Measurements from ENCODE around the gene YBX1. TPM values are rescaled to one million over a fixed set of nuclear protein-coding genes. Genes with fewer than 3 reads are reported as not detected.

YBX1 gene
- 314 and 345 TPM in 2 replicates for total RNA-seq
- total RNA-seq (2013): 487 TPM
- 164 and 244 TPM in 2 replicates for polyA plus RNA-seq
- 353 and 407 TPM in 2 replicates for polyA minus RNA-seq

GRCh38 chr1:42681741-42682483, at the start of gene YBX1:
YBX1 (plus strand) TSS chr1:42682418; CDS start chr1:42682566, 148 bp downstream.
- under 1% methylated on average over 54 of the region's 54 CpGs for WGBS (ENCODE audit: insufficient coverage)
- no peaks in the 10 kb centered on the region for H3K27me3 Mint-ChIP-seq
- Histone ChIP-seq H2AFZ (ENCODE audit: insufficient read depth, low read depth, low read length, poor library complexity, severe bottlenecking) (peak within 1 kb of the TSS; percentile 91), H3K4me2 (replicated peaks; ENCODE audit: low read depth, low read length, poor library complexity, severe bottlenecking) (peak within 1 kb of the TSS; percentile 86), H3K4me3 (ENCODE audit: control extremely low read depth in 1 of 5, extremely low read depth in 1 of 5, insufficient read depth in 1 of 5, low read depth in 2 of 5, low read length in 4 of 5) (peak within 1 kb of the TSS; percentile 64 to 94 (median 82)), H3K27ac (ENCODE audit: low read length in 2 of 2) (peak within 1 kb of the TSS; percentile 80 to 97), H3K79me2 (ENCODE audit: control insufficient read depth, insufficient read depth, low read length) (peaks cover 55% of the 10 kb centered on the region), H3K9ac (ENCODE audit: low read length) (peak within 1 kb of the TSS; percentile 94), H3K27me3 (replicated peaks in 1 of 4; ENCODE audit: control extremely low read depth in 1 of 4, control insufficient read depth in 3 of 4, insufficient read depth in 4 of 4, low read length in 3 of 4) (no peaks in the 10 kb centered on the region), H3K36me3 (replicated peaks in 1 of 2; ENCODE audit: control extremely low read depth in 1 of 2, control insufficient read depth in 1 of 2, extremely low read depth in 1 of 2, insufficient read depth in 2 of 2, low read length in 1 of 2) (peaks cover 4 to 28% of the 10 kb centered on the region in 2 experiments), H3K9me3 (ENCODE audit: control extremely low read depth in 1 of 3, control insufficient read depth in 2 of 3, insufficient read depth in 1 of 3, low read length in 2 of 3) (no peaks in the 10 kb centered on the region), H4K20me1 (ENCODE audit: control insufficient read depth, insufficient read depth, low read length, poor library complexity, severe bottlenecking) (peaks cover 40% of the 10 kb centered on the region), H3K4me1 (ENCODE audit: control insufficient read depth in 2 of 2, insufficient read depth in 2 of 2, low read length in 2 of 2) (peaks cover 48 to 50% of the 10 kb centered on the region in 2 donors)
- POLR2A ChIA-PET: interaction anchor here (1.0 to 2.5 kb wide), 8 partner anchors 20 to 270 kb away, joined by 3 to 22 read pairs (median 4); partner anchors contain the start of genes C1orf50, P3H1, PPCS and PPIH
- H3K4me3 Mint-ChIP-seq: peak within 1 kb of the TSS; percentile 99
- H3K9me3 Mint-ChIP-seq (ENCODE audit: insufficient read depth): no peaks in the 10 kb centered on the region
- CTCF ChIA-PET: interaction anchor here (0.8 to 2.7 kb wide), 6 partner anchors 10 to 165 kb away, joined by 3 to 15 read pairs (median 5); partner anchors contain the start of genes C1orf50, P3H1, PPIH and ZNF691
- peak; percentile 86 for ATAC-seq (ENCODE audit: low read depth)
- TF ChIP-seq EZH2 (IDR thresholded peaks at IDR 0.05; ENCODE audit: borderline replicate concordance, insufficient read depth, low read depth, low read length, poor library complexity, severe bottlenecking): no peak
- no peak for TF ChIP-seq CTCF (IDR thresholded peaks at IDR 0.05)
- intact Hi-C loops (cut with micrococcal nuclease): loop anchor here (1.0 to 2.0 kb wide), 8 partner anchors 24 to 645 kb away; partner anchors contain the start of genes C1orf50, CCDC30, CFAP57 and EBNA1BP2
- peaks cover 54% of the 10 kb centered on the region for H3K4me1 Mint-ChIP-seq
- DNase-seq: peak; percentile 98
- peak within 1 kb of the TSS; percentile 100 for H3K27ac Mint-ChIP-seq

- Histone ChIP-seq H3K9me3 (ENCODE audit: control extremely low read depth in 1 of 3, control insufficient read depth in 2 of 3, insufficient read depth in 1 of 3, low read length in 2 of 3) (no peaks in the 10 kb centered on the region), H3K4me3 (ENCODE audit: control extremely low read depth in 1 of 5, extremely low read depth in 1 of 5, insufficient read depth in 1 of 5, low read depth in 2 of 5, low read length in 4 of 5) (no peak overlapping the region), H2AFZ (ENCODE audit: insufficient read depth, low read depth, low read length, poor library complexity, severe bottlenecking) (no peak overlapping the region), H3K9ac (ENCODE audit: low read length) (no peak overlapping the region), H3K79me2 (ENCODE audit: control insufficient read depth, insufficient read depth, low read length) (no peaks in the 10 kb centered on the region), H3K4me1 (ENCODE audit: control insufficient read depth in 2 of 2, insufficient read depth in 2 of 2, low read length in 2 of 2) (no peaks in the 10 kb centered on the region), H3K27ac (ENCODE audit: low read length in 2 of 2) (no peak overlapping the region), H3K4me2 (replicated peaks; ENCODE audit: low read depth, low read length, poor library complexity, severe bottlenecking) (no peak overlapping the region), H3K36me3 (replicated peaks in 1 of 2; ENCODE audit: control extremely low read depth in 1 of 2, control insufficient read depth in 1 of 2, extremely low read depth in 1 of 2, insufficient read depth in 2 of 2, low read length in 1 of 2) (no peaks in the 10 kb centered on the region), H3K27me3 (replicated peaks in 1 of 4; ENCODE audit: control extremely low read depth in 1 of 4, control insufficient read depth in 3 of 4, insufficient read depth in 4 of 4, low read length in 3 of 4) (no peaks in the 10 kb centered on the region), H4K20me1 (ENCODE audit: control insufficient read depth, insufficient read depth, low read length, poor library complexity, severe bottlenecking) (no peaks in the 10 kb centered on the region)
- TF ChIP-seq EZH2 (IDR thresholded peaks at IDR 0.05; ENCODE audit: borderline replicate concordance, insufficient read depth, low read depth, low read length, poor library complexity, severe bottlenecking) (no peak), CTCF (IDR thresholded peaks at IDR 0.05) (no peak)
- DNase-seq (no peak), ATAC-seq (ENCODE audit: low read depth) (no peak)
- H3K9me3 Mint-ChIP-seq (ENCODE audit: insufficient read depth): no peaks in the 10 kb centered on the region
- ChIA-PET POLR2A (no interaction called here), CTCF (no interaction called here)
- no peak overlapping the region for H3K27ac Mint-ChIP-seq
- intact Hi-C loops (cut with micrococcal nuclease): no loop called here
- no peaks in the 10 kb centered on the region for H3K27me3 Mint-ChIP-seq
- no peaks in the 10 kb centered on the region for H3K4me1 Mint-ChIP-seq
- H3K4me3 Mint-ChIP-seq: no peak overlapping the region
Observed at GRCh38 chr1:42639116-42639515, 43.1 kb upstream of the YBX1 start.

All from B cell (primary cell).